Mammary epithelial cell (primary cell): ENCODE results near the gene TNS4.

Experiments used
- EZH2 ChIP-seq: IDR thresholded peaks from 2 replicates; pipeline ENCODE4 v1.6.1; 2012; ENCODE audit warnings: low read length, inconsistent platforms, borderline replicate concordance
- TF ChIP-seq, protein P1 (sequence below), 2 donors: IDR thresholded peaks in 1 of 2; conservative IDR thresholded peaks in 1 of 2; 2 replicates each; pipeline ENCODE4 v1.5.1; 2011 to 2012; ENCODE audit warnings: inconsistent platforms in 2 of 2, low read length in 2 of 2, mild to moderate bottlenecking in 2 of 2, control low read depth in 1 of 2, low read depth in 1 of 2; ENCODE audit not compliant: insufficient read depth in 1 of 2; ENCODE audit errors: extremely low read depth in 1 of 2

DNA sequence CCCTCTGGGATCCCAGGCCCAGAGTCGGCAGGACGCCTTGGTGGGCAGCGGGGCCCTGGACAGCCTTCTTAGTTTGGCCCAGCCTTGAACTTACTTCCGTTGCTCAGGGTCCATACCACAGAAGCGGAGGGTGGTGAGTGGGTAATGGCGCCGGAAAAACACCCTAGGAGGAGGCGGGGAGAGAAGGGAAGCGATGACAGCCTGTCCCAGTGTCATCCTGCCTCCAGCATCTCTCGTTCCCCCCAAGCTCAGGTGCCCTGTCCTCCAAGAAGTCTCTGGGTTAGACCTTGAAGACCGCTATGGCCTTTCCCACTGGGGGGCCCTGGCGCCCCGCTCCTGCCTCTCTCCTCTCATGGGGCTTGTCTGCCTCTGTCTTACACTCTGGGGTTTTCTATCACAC, 22.9 kb downstream of the TNS4 start:
- no peak for TF ChIP-seq EZH2
- TF ChIP-seq, protein P1, sequence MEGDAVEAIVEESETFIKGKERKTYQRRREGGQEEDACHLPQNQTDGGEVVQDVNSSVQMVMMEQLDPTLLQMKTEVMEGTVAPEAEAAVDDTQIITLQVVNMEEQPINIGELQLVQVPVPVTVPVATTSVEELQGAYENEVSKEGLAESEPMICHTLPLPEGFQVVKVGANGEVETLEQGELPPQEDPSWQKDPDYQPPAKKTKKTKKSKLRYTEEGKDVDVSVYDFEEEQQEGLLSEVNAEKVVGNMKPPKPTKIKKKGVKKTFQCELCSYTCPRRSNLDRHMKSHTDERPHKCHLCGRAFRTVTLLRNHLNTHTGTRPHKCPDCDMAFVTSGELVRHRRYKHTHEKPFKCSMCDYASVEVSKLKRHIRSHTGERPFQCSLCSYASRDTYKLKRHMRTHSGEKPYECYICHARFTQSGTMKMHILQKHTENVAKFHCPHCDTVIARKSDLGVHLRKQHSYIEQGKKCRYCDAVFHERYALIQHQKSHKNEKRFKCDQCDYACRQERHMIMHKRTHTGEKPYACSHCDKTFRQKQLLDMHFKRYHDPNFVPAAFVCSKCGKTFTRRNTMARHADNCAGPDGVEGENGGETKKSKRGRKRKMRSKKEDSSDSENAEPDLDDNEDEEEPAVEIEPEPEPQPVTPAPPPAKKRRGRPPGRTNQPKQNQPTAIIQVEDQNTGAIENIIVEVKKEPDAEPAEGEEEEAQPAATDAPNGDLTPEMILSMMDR (conservative IDR thresholded peaks at IDR 0.05 in 1 of 2, IDR thresholded peaks at IDR 0.05 in 1 of 2; ENCODE audit: extremely low read depth in 1 of 2, insufficient read depth in 1 of 2, low read depth in 1 of 2, low read length in 2 of 2) = no peak
